Thyroid gland (tissue), 4 donors: ENCODE results near the gene JPH4. TPM values are rescaled to one million over a fixed set of nuclear protein-coding genes. Genes with fewer than 3 reads are reported as not detected.

ENCODE experiments used
- DNase-seq, 2 donors: peaks; one replicate each; pipeline ENCODE4 v3.0.0-alpha.2; 2019
- H3K27ac ChIP-seq, 3 donors: fragments of 200-600 bp; sonication (generic); 1 replicate in 2 of 3; 2 replicates in 1 of 3; pipeline ENCODE4 v1.5.1; 2016 to 2019; ENCODE audit warnings: mild to moderate bottlenecking in 1 of 3, moderate library complexity in 1 of 3
- H3K27me3 ChIP-seq: fragments of 200-600 bp; sonication (generic); one replicate; pipeline ENCODE4 v1.5.1; 2019
- H3K36me3 ChIP-seq, 2 donors: fragments of 200-600 bp; sonication (generic); one replicate each; pipeline ENCODE4 v1.5.1; 2016 to 2019
- H3K4me1 ChIP-seq, 2 donors: fragments of 200-600 bp; sonication (generic); one replicate each; pipeline ENCODE4 v1.5.1; 2017 to 2019
- H3K4me3 ChIP-seq, 3 donors: fragments of 200-600 bp; sonication (generic); replicated peaks in 1 of 3; 1 replicate in 2 of 3; 2 replicates in 1 of 3; pipeline ENCODE4 v1.5.1; 2016; ENCODE audit warnings: mild to moderate bottlenecking in 1 of 3
- H3K9me3 ChIP-seq: fragments of 200-600 bp; sonication (generic); one replicate; pipeline ENCODE4 v1.5.1; 2017
- CTCF ChIP-seq, 6 experiments: fragments of 200-600 bp in 3 of 6; fragments of 450-650 bp in 3 of 6; sonication (generic) in 3 of 6; IDR thresholded peaks; one replicate each; pipeline ENCODE4 v1.5.1; 2016 to 2019; ENCODE audit warnings: antibody characterized with exemption in 6 of 6, mild to moderate bottlenecking in 2 of 6, inconsistent platforms in 1 of 6, moderate library complexity in 1 of 6
- POLR2A ChIP-seq, 2 donors: fragments of 450-650 bp; IDR thresholded peaks; one replicate each; pipeline ENCODE4 v1.6.1; 2017; ENCODE audit warnings: antibody characterized with exemption in 2 of 2, mild to moderate bottlenecking in 2 of 2, moderate library complexity in 1 of 2
- WGBS, 2 donors: methylation state at CpG; one replicate each; pipeline ENCODE4 v1.1.5; 2017; 5-methylcytosine and 5-hydroxymethylcytosine counted together
- intact Hi-C: fragments of 100-400 bp; cut with DNase I; formaldehyde crosslinking; loops from one replicate; pipeline ENCODE4 v1.15.1; 2023
- total RNA-seq, 4 donors: library from RNA; depleted of rRNA; stranded (reverse); fragments of >200 nt; gene quantifications; one replicate each; pipeline ENCODE4 v1.2.3, GENCODE V29; 2016

The JPH4 gene
- total RNA-seq, 4 donors from 2014 or later: 0.11 to 0.54 (median 0.27) TPM; not detected in 1

GRCh38 chr14:23558346-23559009 is 20.1 kb downstream of the JPH4 start:
- Histone ChIP-seq H3K4me1 (peaks cover 15 to 19% of the 10 kb centered on the region in 2 donors), H3K4me3 (no peak overlapping the region), H3K27me3 (no peaks in the 10 kb centered on the region), H3K36me3 (peaks cover 10 to 26% of the 10 kb centered on the region in 2 donors), H3K9me3 (no peaks in the 10 kb centered on the region), H3K27ac (no peak overlapping the region)
- TF ChIP-seq CTCF (IDR thresholded peaks at IDR 0.05): no peak
- no peak for TF ChIP-seq POLR2A (IDR thresholded peaks at IDR 0.05)
- WGBS, 2 donors: 90 to 94% methylated on average over 10 of the region's 10 CpGs
- no peak for DNase-seq
- intact Hi-C loops: no loop called here

GRCh38 chr14:23557946-23558345 is 20.6 kb downstream of the JPH4 start:
- H3K27me3 ChIP-seq: no peaks in the 10 kb centered on the region
- intact Hi-C loops: no loop called here
- H3K27ac ChIP-seq: peak overlapping the region in 1 of 3 donors; percentile 10
- peaks cover 10 to 26% of the 10 kb centered on the region in 2 donors for H3K36me3 ChIP-seq
- no peaks in the 10 kb centered on the region for H3K9me3 ChIP-seq
- DNase-seq: no peak
- TF ChIP-seq CTCF (IDR thresholded peaks at IDR 0.05): no peak
- no peak for TF ChIP-seq POLR2A (IDR thresholded peaks at IDR 0.05)
- H3K4me3 ChIP-seq: no peak overlapping the region
- 100% methylated on average over 1 of the region's 1 CpG for WGBS, 2 donors
- peaks cover 15 to 19% of the 10 kb centered on the region in 2 donors for H3K4me1 ChIP-seq

GRCh38 chr14:23557521-23557920 is 21.1 kb downstream of the JPH4 start:
- Histone ChIP-seq H3K27ac (peak overlapping the region in 1 of 3 donors; percentile 10), H3K4me3 (no peak overlapping the region), H3K4me1 (peaks cover 15 to 19% of the 10 kb centered on the region in 2 donors), H3K9me3 (no peaks in the 10 kb centered on the region), H3K36me3 (peaks cover 10 to 26% of the 10 kb centered on the region in 2 donors), H3K27me3 (no peaks in the 10 kb centered on the region)
- DNase-seq: no peak
- intact Hi-C loops: no loop called here
- no peak for TF ChIP-seq CTCF (IDR thresholded peaks at IDR 0.05)
- no peak for TF ChIP-seq POLR2A (IDR thresholded peaks at IDR 0.05)
- WGBS, 2 donors: 47 to 62% methylated on average over 2 of the region's 2 CpGs

GRCh38 chr14:23556700-23557440 is 21.7 kb downstream of the JPH4 start:
- no peak for DNase-seq
- no peak for TF ChIP-seq CTCF (IDR thresholded peaks at IDR 0.05)
- TF ChIP-seq POLR2A (IDR thresholded peaks at IDR 0.05): no peak
- no peaks in the 10 kb centered on the region for H3K27me3 ChIP-seq

More at GRCh38 chr14:23556700-23557440, 21.7 kb downstream of the JPH4 start:
- Histone ChIP-seq H3K4me1 (peaks cover 15 to 19% of the 10 kb centered on the region in 2 donors), H3K36me3 (peaks cover 9 to 21% of the 10 kb centered on the region in 2 donors), H3K9me3 (no peaks in the 10 kb centered on the region), H3K27ac (peak overlapping the region; percentile 93 to 97 (median 97)), H3K4me3 (peak overlapping the region; percentile 65 to 71 (median 70))
- intact Hi-C loops: no loop called here
- 43 to 45% methylated on average over 14 to 17 of the region's 17 CpGs for WGBS, 2 donors
